Thyroid gland (tissue), 4 donors: ENCODE measurements around the gene KCTD1. TPM values are rescaled to one million over a fixed set of nuclear protein-coding genes. Genes with fewer than 3 reads are reported as not detected.

ENCODE experiments used
- DNase-seq, 2 donors: peaks; one replicate each; pipeline ENCODE4 v3.0.0-alpha.2; 2019
- H3K27ac ChIP-seq, 3 donors: fragments of 200-600 bp; sonication (generic); 1 replicate in 2 of 3; 2 replicates in 1 of 3; pipeline ENCODE4 v1.5.1; 2016 to 2019; ENCODE audit warnings: mild to moderate bottlenecking in 1 of 3, moderate library complexity in 1 of 3
- H3K27me3 ChIP-seq: fragments of 200-600 bp; sonication (generic); one replicate; pipeline ENCODE4 v1.5.1; 2019
- H3K36me3 ChIP-seq, 2 donors: fragments of 200-600 bp; sonication (generic); one replicate each; pipeline ENCODE4 v1.5.1; 2016 to 2019
- H3K4me1 ChIP-seq, 2 donors: fragments of 200-600 bp; sonication (generic); one replicate each; pipeline ENCODE4 v1.5.1; 2017 to 2019
- H3K4me3 ChIP-seq, 3 donors: fragments of 200-600 bp; sonication (generic); replicated peaks in 1 of 3; 1 replicate in 2 of 3; 2 replicates in 1 of 3; pipeline ENCODE4 v1.5.1; 2016; ENCODE audit warnings: mild to moderate bottlenecking in 1 of 3
- H3K9me3 ChIP-seq: fragments of 200-600 bp; sonication (generic); one replicate; pipeline ENCODE4 v1.5.1; 2017
- CTCF ChIP-seq, 6 experiments: fragments of 200-600 bp in 3 of 6; fragments of 450-650 bp in 3 of 6; sonication (generic) in 3 of 6; IDR thresholded peaks; one replicate each; pipeline ENCODE4 v1.5.1; 2016 to 2019; ENCODE audit warnings: antibody characterized with exemption in 6 of 6, mild to moderate bottlenecking in 2 of 6, inconsistent platforms in 1 of 6, moderate library complexity in 1 of 6
- POLR2A ChIP-seq, 2 donors: fragments of 450-650 bp; IDR thresholded peaks; one replicate each; pipeline ENCODE4 v1.6.1; 2017; ENCODE audit warnings: antibody characterized with exemption in 2 of 2, mild to moderate bottlenecking in 2 of 2, moderate library complexity in 1 of 2
- WGBS, 2 donors: methylation state at CpG; one replicate each; pipeline ENCODE4 v1.1.5; 2017; 5-methylcytosine and 5-hydroxymethylcytosine counted together
- intact Hi-C: fragments of 100-400 bp; cut with DNase I; formaldehyde crosslinking; loops from one replicate; pipeline ENCODE4 v1.15.1; 2023
- total RNA-seq, 4 donors: library from RNA; depleted of rRNA; stranded (reverse); fragments of >200 nt; gene quantifications; one replicate each; pipeline ENCODE4 v1.2.3, GENCODE V29; 2016

Gene KCTD1
- total RNA-seq, 4 donors from 2014 or later: 25.9 to 66.0 (median 34.2) TPM

GRCh38 chr18:26459884-26460283 is 88.5 kb downstream of the KCTD1 start:
- no peak overlapping the region for H3K4me3 ChIP-seq

DNA sequence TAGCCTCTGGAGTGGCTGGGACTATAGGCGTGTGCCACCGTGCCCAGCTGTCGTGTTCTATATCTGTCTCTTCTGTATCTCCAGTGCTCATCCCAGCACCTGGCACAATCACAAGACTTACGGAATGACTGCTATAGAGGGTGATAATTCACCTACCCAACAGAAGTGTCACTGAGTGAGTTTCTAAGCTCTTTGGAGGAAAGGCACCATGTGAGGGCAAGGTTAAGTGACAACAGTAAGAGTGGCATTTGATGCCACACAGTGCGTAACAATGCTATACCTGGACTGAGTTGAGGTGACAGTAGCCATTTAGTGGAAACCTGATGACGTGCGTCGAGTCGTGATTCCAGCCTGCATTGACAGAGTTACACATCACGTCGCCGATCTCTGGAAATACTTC is 89.0 kb downstream of the KCTD1 start:
- Histone ChIP-seq H3K27me3 (no peaks in the 10 kb centered on the region), H3K36me3 (peaks cover 3 to 10% of the 10 kb centered on the region in 2 donors), H3K9me3 (no peaks in the 10 kb centered on the region), H3K4me1 (peaks cover 1 to 9% of the 10 kb centered on the region in 2 donors), H3K4me3 (no peak overlapping the region), H3K27ac (no peak overlapping the region)
- WGBS, 2 donors: 97 to 98% methylated on average over 12 of the region's 12 CpGs
- TF ChIP-seq CTCF (IDR thresholded peaks at IDR 0.05) (no peak), POLR2A (IDR thresholded peaks at IDR 0.05) (no peak)
- no peak for DNase-seq
- intact Hi-C loops: no loop called here

More at GRCh38 chr18:26459884-26460283, 88.5 kb downstream of the KCTD1 start:
- 98% methylated on average over 3 of the region's 3 CpGs for WGBS, 2 donors
- H3K4me1 ChIP-seq: peaks cover 0 to 13% of the 10 kb centered on the region in 2 donors
- H3K9me3 ChIP-seq: no peaks in the 10 kb centered on the region
- H3K27me3 ChIP-seq: no peaks in the 10 kb centered on the region
- intact Hi-C loops: no loop called here
- TF ChIP-seq CTCF (IDR thresholded peaks at IDR 0.05) (no peak), POLR2A (IDR thresholded peaks at IDR 0.05) (no peak)
- peaks cover 0 to 10% of the 10 kb centered on the region in 2 donors for H3K36me3 ChIP-seq
- no peak for DNase-seq
- H3K27ac ChIP-seq: no peak overlapping the region

DNA sequence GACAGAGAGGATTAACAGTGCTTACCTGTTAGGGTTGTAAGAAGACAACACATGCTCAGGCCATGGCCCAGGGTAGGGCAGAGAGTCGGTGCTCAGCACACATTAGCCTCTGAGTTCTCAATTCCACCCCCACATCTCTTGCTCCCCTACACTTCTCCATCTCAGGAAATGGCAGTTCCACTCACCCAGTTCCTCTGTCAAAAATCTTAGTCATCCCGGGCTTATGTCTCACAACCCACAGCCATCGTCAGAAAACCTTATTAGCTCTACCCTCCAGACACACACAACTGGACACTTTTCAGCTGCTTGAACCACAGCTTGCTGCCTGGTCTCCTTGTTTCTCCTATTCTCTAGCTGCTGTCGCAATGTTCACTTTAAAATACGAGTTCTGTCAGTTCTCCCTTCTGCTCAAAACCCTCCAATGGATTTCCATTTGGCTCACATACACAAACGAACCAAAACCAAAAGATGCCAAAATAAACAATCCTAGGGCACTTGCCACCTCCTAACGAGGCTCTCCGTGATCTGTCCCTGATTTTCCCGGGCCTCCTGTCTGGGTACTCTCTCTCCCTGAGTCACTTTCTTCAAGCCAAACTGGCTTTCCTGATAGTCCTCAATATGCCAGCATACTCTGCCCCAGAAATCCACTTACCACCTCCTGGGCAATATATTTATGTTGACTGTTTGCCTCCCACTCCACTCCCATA is 89.7 kb downstream of the KCTD1 start:
- Histone ChIP-seq H3K27me3 (no peaks in the 10 kb centered on the region), H3K36me3 (peaks cover 5 to 10% of the 10 kb centered on the region in 2 donors), H3K9me3 (no peaks in the 10 kb centered on the region), H3K4me1 (peaks cover 6 to 14% of the 10 kb centered on the region in 2 donors), H3K27ac (no peak overlapping the region), H3K4me3 (no peak overlapping the region)
- WGBS, 2 donors: 74 to 81% methylated on average over 9 of the region's 9 CpGs
- TF ChIP-seq CTCF (IDR thresholded peaks at IDR 0.05): no peak
- TF ChIP-seq POLR2A (IDR thresholded peaks at IDR 0.05): no peak
- intact Hi-C loops: no loop called here
- no peak for DNase-seq

DNA sequence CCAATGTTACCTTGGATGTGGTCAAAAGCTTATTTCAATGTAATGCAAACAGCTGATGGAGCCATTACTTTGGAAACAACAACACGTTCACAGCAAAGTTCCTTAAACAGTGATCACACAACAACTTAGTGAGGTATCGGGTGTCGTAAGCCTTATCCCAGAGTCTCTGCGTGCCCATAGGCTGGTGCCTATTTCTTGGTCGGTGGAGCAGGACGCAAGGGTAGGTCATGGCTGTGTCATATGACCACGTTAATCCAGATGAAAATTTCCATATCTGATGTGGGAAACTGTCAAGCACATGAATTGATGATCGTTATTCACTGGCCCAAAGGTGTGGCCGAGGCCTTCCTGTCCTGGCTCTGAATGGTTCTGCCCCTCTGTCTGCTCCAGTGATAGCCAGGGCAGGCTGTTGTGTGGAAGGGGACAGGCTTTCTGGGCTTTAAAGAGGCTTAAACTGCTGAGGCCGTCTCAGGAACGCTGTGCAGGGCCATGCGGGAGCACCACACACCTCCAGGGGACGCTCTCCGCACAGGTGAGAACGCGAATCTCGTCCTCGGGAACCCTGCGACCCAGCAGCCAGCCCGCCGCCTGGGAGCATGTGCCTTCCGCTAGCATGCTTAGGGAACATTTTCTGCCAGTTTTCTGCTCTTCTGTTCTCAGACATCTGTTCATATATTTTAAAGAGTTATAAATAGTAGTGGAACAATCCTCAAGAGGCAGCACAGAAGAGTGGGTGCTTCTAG is 90.6 kb downstream of the KCTD1 start:
- peaks cover 5 to 10% of the 10 kb centered on the region in 2 donors for H3K36me3 ChIP-seq
- TF ChIP-seq CTCF (IDR thresholded peaks at IDR 0.05): no peak
- TF ChIP-seq POLR2A (IDR thresholded peaks at IDR 0.05): no peak
- H3K27ac ChIP-seq: no peak overlapping the region
- no peaks in the 10 kb centered on the region for H3K27me3 ChIP-seq
- no peak overlapping the region for H3K4me3 ChIP-seq
- WGBS, 2 donors: 78 to 80% methylated on average over 22 of the region's 22 CpGs
- DNase-seq: no peak
- H3K9me3 ChIP-seq: no peaks in the 10 kb centered on the region
- intact Hi-C loops: no loop called here
- peaks cover 11 to 21% of the 10 kb centered on the region in 2 donors for H3K4me1 ChIP-seq

DNA sequence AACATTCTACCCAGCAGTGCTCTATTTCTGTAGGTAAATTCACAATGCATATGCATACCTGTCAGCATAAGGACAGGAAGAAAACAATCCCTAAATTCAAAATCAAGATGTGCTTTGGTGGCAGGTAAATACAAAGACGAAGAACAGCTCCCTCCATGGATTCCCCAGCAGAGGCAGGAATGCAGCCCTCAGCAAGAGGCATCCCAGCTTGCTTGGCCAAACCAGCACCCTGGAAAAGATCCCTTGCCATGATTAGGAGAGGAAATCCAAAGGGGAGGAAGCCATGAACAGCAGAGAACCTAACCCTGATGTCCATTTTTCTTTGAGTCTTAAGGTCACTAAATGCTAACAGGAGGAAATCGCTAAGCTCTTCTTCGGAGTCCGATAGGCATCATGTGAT is 91.2 kb downstream of the KCTD1 start:
- Histone ChIP-seq H3K27ac (no peak overlapping the region), H3K27me3 (no peaks in the 10 kb centered on the region), H3K4me3 (no peak overlapping the region), H3K9me3 (no peaks in the 10 kb centered on the region), H3K4me1 (peaks cover 11 to 21% of the 10 kb centered on the region in 2 donors), H3K36me3 (peaks cover 5 to 10% of the 10 kb centered on the region in 2 donors)
- no peak for DNase-seq
- WGBS, 2 donors: 98% methylated on average over 4 of the region's 4 CpGs
- intact Hi-C loops: no loop called here
- TF ChIP-seq CTCF (IDR thresholded peaks at IDR 0.05) (no peak), POLR2A (IDR thresholded peaks at IDR 0.05) (no peak)
